Fibroblast of lung (primary cell): ENCODE results near the gene CSNK2A2.

ENCODE experiments used
- EZH2 ChIP-seq: IDR thresholded peaks from 2 replicates; pipeline ENCODE4 v1.5.1; 2012; ENCODE audit warnings: low read length, control low read depth, mild to moderate bottlenecking; ENCODE audit errors: missing control alignments
- TF ChIP-seq, protein P1 (sequence below), 2 donors: IDR thresholded peaks in 1 of 2; conservative IDR thresholded peaks in 1 of 2; 1 replicate in 1 of 2; 2 replicates in 1 of 2; pipeline ENCODE4 v1.5.1; 2011 to 2012; ENCODE audit warnings: low read length in 2 of 2, control low read depth in 1 of 2, inconsistent platforms in 1 of 2, low read depth in 1 of 2, mild to moderate bottlenecking in 1 of 2

DNA sequence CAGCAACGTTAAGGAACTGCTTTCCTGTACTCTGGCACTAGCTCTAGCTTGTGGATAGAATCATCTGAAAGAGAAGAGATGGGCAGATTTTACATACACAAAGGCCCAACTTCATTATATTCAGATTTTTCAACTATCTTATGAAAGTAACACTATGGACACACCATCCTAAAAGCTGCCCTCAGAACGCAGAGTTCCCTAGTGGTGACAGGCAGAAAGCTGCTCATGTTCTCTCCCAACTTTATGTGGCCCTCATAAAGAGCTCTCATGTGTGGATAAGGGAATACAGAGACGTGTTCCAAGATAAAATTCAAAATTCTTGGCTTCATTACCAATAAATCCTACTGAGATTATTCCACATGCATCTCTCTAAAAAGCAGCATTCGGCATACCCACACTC lies 70.3 kb downstream of the CSNK2A2 start:
- TF ChIP-seq, protein P1, sequence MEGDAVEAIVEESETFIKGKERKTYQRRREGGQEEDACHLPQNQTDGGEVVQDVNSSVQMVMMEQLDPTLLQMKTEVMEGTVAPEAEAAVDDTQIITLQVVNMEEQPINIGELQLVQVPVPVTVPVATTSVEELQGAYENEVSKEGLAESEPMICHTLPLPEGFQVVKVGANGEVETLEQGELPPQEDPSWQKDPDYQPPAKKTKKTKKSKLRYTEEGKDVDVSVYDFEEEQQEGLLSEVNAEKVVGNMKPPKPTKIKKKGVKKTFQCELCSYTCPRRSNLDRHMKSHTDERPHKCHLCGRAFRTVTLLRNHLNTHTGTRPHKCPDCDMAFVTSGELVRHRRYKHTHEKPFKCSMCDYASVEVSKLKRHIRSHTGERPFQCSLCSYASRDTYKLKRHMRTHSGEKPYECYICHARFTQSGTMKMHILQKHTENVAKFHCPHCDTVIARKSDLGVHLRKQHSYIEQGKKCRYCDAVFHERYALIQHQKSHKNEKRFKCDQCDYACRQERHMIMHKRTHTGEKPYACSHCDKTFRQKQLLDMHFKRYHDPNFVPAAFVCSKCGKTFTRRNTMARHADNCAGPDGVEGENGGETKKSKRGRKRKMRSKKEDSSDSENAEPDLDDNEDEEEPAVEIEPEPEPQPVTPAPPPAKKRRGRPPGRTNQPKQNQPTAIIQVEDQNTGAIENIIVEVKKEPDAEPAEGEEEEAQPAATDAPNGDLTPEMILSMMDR (conservative IDR thresholded peaks at IDR 0.05 in 1 of 2, IDR thresholded peaks at IDR 0.05 in 1 of 2; ENCODE audit: low read depth in 1 of 2, low read length in 2 of 2), result peak; percentile 11 to 28
- no peak for TF ChIP-seq EZH2
